HAP-1 (cell line): ENCODE data around the gene ARHGEF4.

ENCODE experiments used
- DNase-seq, 2 experiments: peaks; one replicate each; pipeline ENCODE4 v3.0.0-alpha.2; 2016 to 2020; ENCODE audit warnings: low spot score in 2 of 2
- H3K27me3 ChIP-seq: fragments of 250-450 bp; sonication (Bioruptor Pico); 2 replicates; pipeline ENCODE4 v1.5.1; 2020; ENCODE audit warnings: low read depth, mild to moderate bottlenecking, moderate library complexity
- H3K36me3 ChIP-seq: fragments of 250-450 bp; sonication (Bioruptor Pico); replicated peaks from 2 replicates; pipeline ENCODE4 v1.5.1; 2020; ENCODE audit warnings: mild to moderate bottlenecking
- H3K4me1 ChIP-seq: fragments of 250-450 bp; sonication (Bioruptor Pico); 2 replicates; pipeline ENCODE4 v1.5.1; 2020; ENCODE audit warnings: mild to moderate bottlenecking
- H3K4me3 ChIP-seq: fragments of 250-450 bp; sonication (Bioruptor Pico); 2 replicates; pipeline ENCODE4 v1.5.1; 2020; ENCODE audit warnings: mild to moderate bottlenecking, moderate library complexity
- H3K9me3 ChIP-seq: fragments of 250-450 bp; sonication (Bioruptor Pico); 2 replicates; pipeline ENCODE4 v1.5.1; 2020; ENCODE audit warnings: mild to moderate bottlenecking, moderate library complexity
- in situ Hi-C: fragments of 300-500 bp; cut with MboI; formaldehyde crosslinking; loops from 3 replicates; pipeline ENCODE4 v1.14.3; 2020; ENCODE audit warnings: low sequenced_read_pairs, inconsistent platforms, mixed read lengths

ARHGEF4 gene

GRCh38 chr2:130834091-130834930 lies 2.4 kb upstream of the ARHGEF4 start:
- in situ Hi-C loops, result no loop called here

GRCh38 chr2:130834931-130835765 lies 1.6 kb upstream of the ARHGEF4 start:
- H3K9me3 ChIP-seq, result no peaks in the 10 kb centered on the region
- no peak for DNase-seq
- no peaks in the 10 kb centered on the region for H3K27me3 ChIP-seq
- H3K4me1 ChIP-seq, result peaks cover 3% of the 10 kb centered on the region; the same call in 1 of the 2 replicates
- no peaks in the 10 kb centered on the region for H3K36me3 ChIP-seq
- no peak overlapping the region for H3K4me3 ChIP-seq
- in situ Hi-C loops, result no loop called here

More at GRCh38 chr2:130834091-130834930, 2.4 kb upstream of the ARHGEF4 start:
- no peaks in the 10 kb centered on the region for H3K27me3 ChIP-seq
- no peaks in the 10 kb centered on the region for H3K36me3 ChIP-seq
- no peak overlapping the region for H3K4me3 ChIP-seq
- DNase-seq, result no peak
- peaks cover 3% of the 10 kb centered on the region; the same call in 1 of the 2 replicates for H3K4me1 ChIP-seq
- no peaks in the 10 kb centered on the region for H3K9me3 ChIP-seq

- in situ Hi-C loops, result no loop called here
- Histone ChIP-seq H3K27me3 (no peaks in the 10 kb centered on the region), H3K9me3 (no peaks in the 10 kb centered on the region), H3K36me3 (no peaks in the 10 kb centered on the region), H3K4me3 (no peak overlapping the region), H3K4me1 (peaks cover 3% of the 10 kb centered on the region; the same call in 1 of the 2 replicates)
- DNase-seq, result no peak
Measured at GRCh38 chr2:130835766-130836015, 1.0 kb upstream of the ARHGEF4 start.

- Histone ChIP-seq H3K4me3 (peak overlapping the region; percentile 51), H3K36me3 (no peaks in the 10 kb centered on the region), H3K4me1 (peaks cover 3% of the 10 kb centered on the region; the same call in 1 of the 2 replicates), H3K27me3 (no peaks in the 10 kb centered on the region), H3K9me3 (no peaks in the 10 kb centered on the region)
- DNase-seq, result no peak
- in situ Hi-C loops, result no loop called here
Measured at GRCh38 chr2:130837175-130837810, 579 bp downstream of the ARHGEF4 start.

GRCh38 chr2:130837811-130838565 lies 1.3 kb downstream of the ARHGEF4 start:
- H3K9me3 ChIP-seq, result no peaks in the 10 kb centered on the region
- H3K36me3 ChIP-seq, result no peaks in the 10 kb centered on the region
- H3K4me3 ChIP-seq, result peak overlapping the region; percentile 51
- H3K27me3 ChIP-seq, result no peaks in the 10 kb centered on the region
- in situ Hi-C loops, result no loop called here
- no peak for DNase-seq
- peaks cover 3% of the 10 kb centered on the region; the same call in 1 of the 2 replicates for H3K4me1 ChIP-seq

GRCh38 chr2:130839011-130839780 lies 2.5 kb downstream of the ARHGEF4 start:
- Histone ChIP-seq H3K9me3 (no peaks in the 10 kb centered on the region), H3K36me3 (no peaks in the 10 kb centered on the region), H3K27me3 (no peaks in the 10 kb centered on the region), H3K4me1 (peaks cover 3% of the 10 kb centered on the region; the same call in 1 of the 2 replicates), H3K4me3 (no peak overlapping the region)
- in situ Hi-C loops, result no loop called here
- DNase-seq, result no peak

GRCh38 chr2:130840506-130840905 lies 3.8 kb downstream of the ARHGEF4 start:
- Histone ChIP-seq H3K4me1 (peaks cover 3% of the 10 kb centered on the region; the same call in 1 of the 2 replicates), H3K36me3 (no peaks in the 10 kb centered on the region), H3K4me3 (no peak overlapping the region), H3K27me3 (no peaks in the 10 kb centered on the region), H3K9me3 (no peaks in the 10 kb centered on the region)
- in situ Hi-C loops, result no loop called here
- no peak for DNase-seq

GRCh38 chr2:130841741-130842365 lies 5.1 kb downstream of the ARHGEF4 start:
- H3K36me3 ChIP-seq, result no peaks in the 10 kb centered on the region
- H3K27me3 ChIP-seq, result no peaks in the 10 kb centered on the region
- no peak overlapping the region for H3K4me3 ChIP-seq
- in situ Hi-C loops, result no loop called here
- H3K9me3 ChIP-seq, result no peaks in the 10 kb centered on the region
- DNase-seq, result no peak
- H3K4me1 ChIP-seq, result no peaks in the 10 kb centered on the region

GRCh38 chr2:130842770-130843169 lies 6.1 kb downstream of the ARHGEF4 start:
- no peak for DNase-seq
- H3K36me3 ChIP-seq, result no peaks in the 10 kb centered on the region

GRCh38 chr2:130843321-130843985 lies 6.7 kb downstream of the ARHGEF4 start:
- no peak for DNase-seq
- H3K4me1 ChIP-seq, result no peaks in the 10 kb centered on the region
- H3K9me3 ChIP-seq, result no peaks in the 10 kb centered on the region
- in situ Hi-C loops, result no loop called here
- H3K4me3 ChIP-seq, result no peak overlapping the region
- no peaks in the 10 kb centered on the region for H3K27me3 ChIP-seq
- H3K36me3 ChIP-seq, result no peaks in the 10 kb centered on the region

More at GRCh38 chr2:130842770-130843169, 6.1 kb downstream of the ARHGEF4 start:
- in situ Hi-C loops, result no loop called here
- no peak overlapping the region for H3K4me3 ChIP-seq
- no peaks in the 10 kb centered on the region for H3K9me3 ChIP-seq
- H3K27me3 ChIP-seq, result no peaks in the 10 kb centered on the region
- H3K4me1 ChIP-seq, result no peaks in the 10 kb centered on the region

GRCh38 chr2:130844161-130844560 lies 7.4 kb downstream of the ARHGEF4 start:
- no peaks in the 10 kb centered on the region for H3K36me3 ChIP-seq
- in situ Hi-C loops, result no loop called here
- H3K9me3 ChIP-seq, result no peaks in the 10 kb centered on the region
- H3K4me3 ChIP-seq, result no peak overlapping the region
- no peaks in the 10 kb centered on the region for H3K4me1 ChIP-seq
- H3K27me3 ChIP-seq, result no peaks in the 10 kb centered on the region
- DNase-seq, result no peak

- H3K36me3 ChIP-seq, result no peaks in the 10 kb centered on the region
- no peaks in the 10 kb centered on the region for H3K4me1 ChIP-seq
- no peak for DNase-seq
- no peak overlapping the region for H3K4me3 ChIP-seq
- H3K27me3 ChIP-seq, result no peaks in the 10 kb centered on the region
- in situ Hi-C loops, result no loop called here
- no peaks in the 10 kb centered on the region for H3K9me3 ChIP-seq
Measured at GRCh38 chr2:130845505-130846085, 8.9 kb downstream of the ARHGEF4 start.
